B cell (primary cell): Measurements from ENCODE around the gene FBXW10. TPM values are rescaled to one million over a fixed set of nuclear protein-coding genes. Genes with fewer than 3 reads are reported as not detected.
"Not testable (repeated sequence)": the region's sequence is repeated elsewhere in the genome, so short reads cannot be mapped to it uniquely, and the experiment has no call there.

ENCODE experiments used
- ATAC-seq: fragments of 200-7000 bp; cut with Tn5 transposase; one replicate; pipeline ENCODE4 v1.10.0; 2021; ENCODE audit warnings: low read depth, mild to moderate bottlenecking, moderate number of reproducible peaks, moderate library complexity
- CTCF ChIA-PET: fragments of 350-600 bp; sonication (Branson Sonifier 250); formaldehyde crosslinking; loops from one replicate; lab custom pipeline; 2021; ENCODE audit warnings: antibody characterized with exemption, inconsistent platforms; lab: Charles Lee
- POLR2A ChIA-PET: fragments of 350-600 bp; sonication (Branson Sonifier 250); formaldehyde crosslinking; loops from one replicate; lab custom pipeline; 2021; ENCODE audit warnings: antibody characterized with exemption; lab: Charles Lee
- DNase-seq: peaks from one replicate; pipeline ENCODE4 v3.0.0; 2013
- H2AFZ ChIP-seq: 2 replicates; pipeline ENCODE4 v1.6.1; 2012; ENCODE audit warnings: mild to moderate bottlenecking, low read depth, low read length; ENCODE audit not compliant: insufficient read depth, poor library complexity, severe bottlenecking
- H3K27ac ChIP-seq, 2 donors: 1 replicate in 1 of 2; 2 replicates in 1 of 2; pipeline ENCODE4 v1.5.1; 2012 to 2013; ENCODE audit warnings: low read length in 2 of 2, mild to moderate bottlenecking in 2 of 2, moderate library complexity in 1 of 2
- H3K27me3 ChIP-seq, 4 experiments: fragments of 200-600 bp in 1 of 4; sonication (generic) in 1 of 4; replicated peaks in 1 of 4; 1 replicate in 2 of 4; 2 replicates in 2 of 4; pipeline versions ENCODE4 v1.6.1 to v1.7.0; 2013 to 2016; ENCODE audit warnings: low read length in 3 of 4, mild to moderate bottlenecking in 2 of 4, mixed read lengths in 1 of 4, moderate library complexity in 1 of 4; ENCODE audit not compliant: insufficient read depth in 4 of 4, control insufficient read depth in 3 of 4; ENCODE audit errors: control extremely low read depth in 1 of 4
- H3K36me3 ChIP-seq, 2 experiments: replicated peaks in 1 of 2; 1 replicate in 1 of 2; 2 replicates in 1 of 2; pipeline versions ENCODE4 v1.6.1 to v1.7.1; 2013; ENCODE audit warnings: low read length in 1 of 2; ENCODE audit not compliant: insufficient read depth in 2 of 2, control insufficient read depth in 1 of 2; ENCODE audit errors: control extremely low read depth in 1 of 2, extremely low read depth in 1 of 2
- H3K4me1 ChIP-seq, 2 donors: fragments of 200-600 bp in 1 of 2; sonication (generic) in 1 of 2; 1 replicate in 1 of 2; 2 replicates in 1 of 2; pipeline versions ENCODE4 v1.5.1 to v1.6.1; 2013 to 2017; ENCODE audit warnings: low read length in 2 of 2; ENCODE audit not compliant: control insufficient read depth in 2 of 2, insufficient read depth in 2 of 2
- H3K4me2 ChIP-seq: replicated peaks from 2 replicates; pipeline ENCODE3; 2012; ENCODE audit warnings: mild to moderate bottlenecking, low read depth, low read length; ENCODE audit not compliant: poor library complexity, severe bottlenecking
- H3K4me3 ChIP-seq, 5 experiments: fragments of 200-600 bp in 1 of 5; sonication (generic) in 1 of 5; 1 replicate in 3 of 5; 2 replicates in 2 of 5; pipeline versions ENCODE4 v1.5.1 to v1.7.0; 2011 to 2016; ENCODE audit warnings: low read length in 4 of 5, mild to moderate bottlenecking in 4 of 5, low read depth in 2 of 5, control low read depth in 1 of 5, moderate library complexity in 1 of 5; ENCODE audit not compliant: insufficient read depth in 1 of 5; ENCODE audit errors: control extremely low read depth in 1 of 5, extremely low read depth in 1 of 5
- H3K79me2 ChIP-seq: fragments of 200-600 bp; sonication (generic); one replicate; pipeline ENCODE4 v1.6.0; 2016; ENCODE audit warnings: low read length; ENCODE audit not compliant: control insufficient read depth, insufficient read depth
- H3K9ac ChIP-seq: fragments of 200-600 bp; sonication (generic); 2 replicates; pipeline ENCODE4 v1.6.1; 2017; ENCODE audit warnings: mild to moderate bottlenecking, low read length, moderate library complexity
- H3K9me3 ChIP-seq, 3 donors: one replicate each; pipeline versions ENCODE4 v1.6.1 to v1.7.1; 2013; ENCODE audit warnings: low read length in 2 of 3; ENCODE audit not compliant: control insufficient read depth in 2 of 3, insufficient read depth in 1 of 3; ENCODE audit errors: control extremely low read depth in 1 of 3
- H4K20me1 ChIP-seq: 2 replicates; pipeline ENCODE4 v1.6.0; 2012; ENCODE audit warnings: mild to moderate bottlenecking, low read length; ENCODE audit not compliant: insufficient read depth, control insufficient read depth, poor library complexity, severe bottlenecking
- H3K27ac Mint-ChIP-seq: one replicate; pipeline ENCODE4 v1.8.0; 2021; ENCODE audit warnings: mixed read lengths
- H3K27me3 Mint-ChIP-seq: one replicate; pipeline ENCODE4 v1.8.0; 2021; ENCODE audit warnings: mixed read lengths
- H3K4me1 Mint-ChIP-seq: one replicate; pipeline ENCODE4 v1.8.0; 2021; ENCODE audit warnings: mixed read lengths
- H3K4me3 Mint-ChIP-seq: one replicate; pipeline ENCODE4 v1.8.0; 2021; ENCODE audit warnings: mixed read lengths
- H3K9me3 Mint-ChIP-seq: one replicate; pipeline ENCODE4 v1.8.0; 2022; ENCODE audit warnings: mixed read lengths; ENCODE audit not compliant: insufficient read depth
- WGBS: methylation state at CpG from one replicate; pipeline ENCODE4 v1.1.5; 2013; ENCODE audit warnings: missing lambda C conversion rate; ENCODE audit not compliant: insufficient coverage; 5-methylcytosine and 5-hydroxymethylcytosine counted together
- intact Hi-C: fragments of 100-400 bp; cut with micrococcal nuclease; formaldehyde crosslinking; loops from one replicate; pipeline ENCODE4 v1.10.0; 2022
- polyA plus RNA-seq: library from polyadenylated mRNA; depleted of rRNA; stranded (reverse); fragments of >200 nt; gene quantifications from 2 replicates; pipeline ENCODE4 v1.2.3, GENCODE V29; 2012
- total RNA-seq, 2 donors: library from RNA; stranded (reverse); fragments of 120-200 nt in 1 of 2; gene quantifications; 1 replicate in 1 of 2; 2 replicates in 1 of 2; pipeline versions ENCODE4 v1.2.3 to v1.2.4, GENCODE V29; 2013 to 2022

The FBXW10 gene
- total and polyA plus RNA-seq, 2 donors (not counting 1 experiment from before 2014, with no cell fraction given), result not detected

DNA sequence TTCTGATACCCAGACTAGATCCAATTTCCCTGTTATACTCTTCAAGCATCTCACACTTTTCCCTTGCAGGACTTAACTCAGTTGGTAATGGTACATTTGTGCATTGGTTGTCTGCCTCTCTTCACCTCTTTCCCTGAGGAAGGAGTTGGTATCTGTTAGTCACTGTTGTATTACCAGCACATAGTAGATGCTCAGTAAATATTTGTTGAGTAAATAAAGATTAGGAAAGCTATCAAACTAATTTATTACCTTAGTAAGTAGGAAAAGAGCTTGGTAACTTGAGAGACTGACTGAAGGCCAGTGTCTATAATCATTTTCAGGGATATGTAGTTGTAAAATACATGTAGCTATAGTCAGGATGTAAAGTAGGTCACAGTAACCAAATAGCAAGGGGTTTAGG, 53.0 kb downstream of the FBXW10 start:
- H3K36me3 ChIP-seq, result peaks cover 0 to 22% of the 10 kb centered on the region in 2 experiments
- H3K4me1 ChIP-seq, POLR2A ChIA-PET, H3K27ac Mint-ChIP-seq, DNase-seq, H3K79me2 ChIP-seq, H3K9me3 ChIP-seq, intact Hi-C loops, CTCF ChIA-PET, ATAC-seq, H3K27ac ChIP-seq, H4K20me1 ChIP-seq, H3K9ac ChIP-seq, H3K27me3 Mint-ChIP-seq, H3K9me3 Mint-ChIP-seq, H3K4me3 ChIP-seq, H3K27me3 ChIP-seq, H2AFZ ChIP-seq, H3K4me2 ChIP-seq, H3K4me3 Mint-ChIP-seq, H3K4me1 Mint-ChIP-seq: not testable (repeated sequence)

DNA sequence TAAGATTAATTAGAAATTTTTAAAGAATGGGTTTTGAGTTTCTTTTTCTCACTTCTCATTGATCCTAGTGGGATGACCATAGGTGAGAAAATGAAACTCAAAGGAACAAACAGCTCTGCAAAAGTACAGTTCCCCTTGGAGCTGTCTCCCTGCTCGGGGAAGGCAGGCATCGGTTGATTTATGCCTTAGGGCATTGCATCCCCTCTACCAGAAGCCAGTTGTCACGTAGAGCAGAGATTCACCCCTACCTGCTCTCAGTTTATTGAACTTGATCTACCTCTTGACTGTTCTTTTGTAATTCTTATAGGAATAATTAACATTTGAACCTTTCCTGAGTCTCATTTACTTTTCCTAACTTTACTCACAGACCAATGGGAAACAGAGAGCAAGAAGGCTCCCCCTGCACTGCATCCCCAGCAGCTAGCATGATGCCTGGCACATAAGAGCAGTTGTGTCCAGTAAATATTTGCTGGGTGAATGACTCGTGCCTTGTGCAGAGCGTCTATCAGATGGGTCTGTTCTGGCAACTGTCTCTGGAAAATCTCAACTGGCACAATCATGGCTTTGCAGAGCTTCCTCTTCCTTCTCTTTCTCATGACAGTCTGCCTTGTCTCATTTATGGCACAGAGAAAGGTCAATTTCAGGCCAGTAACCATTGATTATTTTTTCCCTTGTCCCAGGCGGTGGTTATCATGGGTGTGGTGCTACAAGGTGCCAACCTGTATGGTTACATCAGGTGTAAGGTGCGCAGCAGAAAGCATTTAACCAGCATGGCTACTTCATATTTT, 59.8 kb downstream of the FBXW10 start:
- H3K27me3 ChIP-seq, DNase-seq, intact Hi-C loops, POLR2A ChIA-PET, H3K4me2 ChIP-seq, H3K27ac Mint-ChIP-seq, H3K9ac ChIP-seq, H3K4me3 Mint-ChIP-seq, H3K4me1 ChIP-seq, H2AFZ ChIP-seq, H3K9me3 Mint-ChIP-seq, H3K79me2 ChIP-seq, H3K4me3 ChIP-seq, H3K27ac ChIP-seq, CTCF ChIA-PET, H3K27me3 Mint-ChIP-seq, ATAC-seq, H4K20me1 ChIP-seq, H3K4me1 Mint-ChIP-seq, H3K9me3 ChIP-seq: not testable (repeated sequence)
- no CpG with 5 or more reads among the region's 7 CpGs for WGBS
- H3K36me3 ChIP-seq, result peaks cover 0 to 15% of the 10 kb centered on the region in 2 experiments

DNA sequence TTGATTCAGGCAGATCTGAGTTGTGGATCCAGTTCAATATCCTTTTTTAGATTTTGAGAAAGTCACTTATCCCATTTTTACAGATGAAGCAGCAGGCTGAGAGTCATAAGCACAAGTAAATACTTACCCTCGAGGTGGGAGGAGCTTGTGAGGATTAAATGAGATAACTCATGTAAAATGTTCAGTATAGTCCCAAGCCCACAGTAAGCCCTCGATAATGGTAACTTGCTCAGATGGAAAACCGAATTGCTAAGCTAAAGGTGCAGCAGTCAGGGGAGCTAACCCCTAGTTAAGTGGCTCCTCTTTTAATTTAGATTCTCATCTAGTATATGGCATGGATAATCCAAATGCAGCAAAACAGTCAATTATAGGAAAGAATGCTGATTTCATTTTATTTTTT, 72.1 kb downstream of the FBXW10 start:
- H3K9ac ChIP-seq, DNase-seq, POLR2A ChIA-PET, H2AFZ ChIP-seq, H3K27me3 Mint-ChIP-seq, H3K27ac ChIP-seq, H3K27me3 ChIP-seq, H3K9me3 ChIP-seq, H3K4me3 ChIP-seq, H3K36me3 ChIP-seq, H3K4me2 ChIP-seq, H3K9me3 Mint-ChIP-seq, H3K4me3 Mint-ChIP-seq, ATAC-seq, intact Hi-C loops, H3K4me1 Mint-ChIP-seq, H4K20me1 ChIP-seq, H3K79me2 ChIP-seq, H3K27ac Mint-ChIP-seq, H3K4me1 ChIP-seq: not testable (repeated sequence)
- CTCF ChIA-PET, result interaction anchor here (1.0 kb wide), 1 partner anchor 145 kb away, joined by 3 read pairs; no protein-coding TSS in a partner anchor
- no CpG with 5 or more reads among the region's 3 CpGs for WGBS
